Colonic mucosa (tissue), 4 donors: ENCODE data around the gene PLIN5. TPM values are rescaled to one million over a fixed set of nuclear protein-coding genes. Genes with fewer than 3 reads are reported as not detected.

ENCODE experiments used
- DNase-seq: peaks from one replicate; pipeline ENCODE4 v3.0.0-alpha.2; 2020
- H3K27ac ChIP-seq: fragments of 200-600 bp; one replicate; pipeline ENCODE4 v1.8.0; 2021
- H3K27me3 ChIP-seq: fragments of 200-600 bp; one replicate; pipeline ENCODE4 v1.8.0; 2021
- H3K36me3 ChIP-seq: fragments of 200-600 bp; one replicate; pipeline ENCODE4 v1.8.0; 2021
- H3K4me1 ChIP-seq: fragments of 200-600 bp; one replicate; pipeline ENCODE4 v1.8.0; 2021; ENCODE audit warnings: mild to moderate bottlenecking
- H3K4me3 ChIP-seq: fragments of 200-600 bp; one replicate; pipeline ENCODE4 v1.8.0; 2021
- H3K9ac ChIP-seq, 2 donors: one replicate each; pipeline ENCODE4 v1.7.0; 2013; ENCODE audit warnings: control low read depth in 2 of 2, low read depth in 2 of 2, low read length in 2 of 2
- H3K9me3 ChIP-seq: fragments of 200-600 bp; one replicate; pipeline ENCODE4 v1.8.0; 2021
- CTCF ChIP-seq: fragments of 200-600 bp; IDR thresholded peaks from one replicate; pipeline ENCODE4 v1.8.0; 2022; ENCODE audit warnings: antibody characterized with exemption, mild to moderate bottlenecking
- intact Hi-C: fragments of 100-400 bp; cut with DNase I; formaldehyde crosslinking; loops from one replicate; pipeline ENCODE4 v1.14.1; 2022
- total RNA-seq, 2 donors: library from RNA; stranded (reverse); fragmentation: NEBNext Ultra II Directional in 1 of 2; extraction: Animal tissue kit (Norgen Biotek cat#: 25700) in 1 of 2; gene quantifications; one replicate each; pipeline ENCODE4 v1.2.1, GENCODE V29; 2021
- donor health status: healthy.
- donor health status: DM: no; HTN: no; CAD: no.
- donor health status: DM: no; HTN: no; CAD: no.

Gene PLIN5
- total RNA-seq, 2 donors from 2014 or later, result 2.0 to 3.5 TPM

GRCh38 chr19:4557144-4557970 lies 22.3 kb upstream of the PLIN5 start:
- Histone ChIP-seq H3K27ac (no peak overlapping the region), H3K36me3 (no peaks in the 10 kb centered on the region), H3K9ac (no peak overlapping the region), H3K9me3 (no peaks in the 10 kb centered on the region), H3K4me3 (no peak overlapping the region), H3K4me1 (no peaks in the 10 kb centered on the region), H3K27me3 (no peaks in the 10 kb centered on the region)
- no peak for TF ChIP-seq CTCF
- no peak for DNase-seq
- intact Hi-C loops, result no loop called here

DNA sequence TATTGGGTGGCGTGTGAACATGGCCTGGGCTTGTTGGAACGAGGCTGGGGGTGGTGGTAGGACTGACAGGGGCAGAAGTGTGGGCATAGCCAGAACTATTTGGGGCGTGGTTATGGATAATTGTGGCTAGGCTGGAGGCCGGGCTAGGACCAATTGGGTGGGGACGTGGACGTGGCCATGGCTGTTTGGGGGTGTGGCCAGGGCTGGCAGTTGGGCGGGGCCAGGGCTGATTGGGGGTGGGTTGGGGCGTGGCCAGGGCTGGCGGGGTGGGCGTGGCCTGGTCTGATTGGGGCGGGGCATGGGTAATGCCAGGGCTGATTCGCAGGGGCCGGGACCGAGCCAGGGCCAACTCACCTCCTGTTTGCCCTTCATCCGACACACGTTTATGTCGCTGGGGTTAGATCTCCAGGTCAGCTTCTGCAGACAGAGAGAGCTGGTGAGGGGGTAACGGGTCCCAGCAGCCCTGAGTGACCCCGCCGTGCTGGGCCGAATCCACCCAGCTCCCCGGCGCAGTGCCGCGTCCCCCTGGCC lies 21.6 kb upstream of the PLIN5 start:
- intact Hi-C loops, result no loop called here
- Histone ChIP-seq H3K4me1 (no peaks in the 10 kb centered on the region), H3K9me3 (no peaks in the 10 kb centered on the region), H3K36me3 (no peaks in the 10 kb centered on the region), H3K27ac (no peak overlapping the region), H3K9ac (no peak overlapping the region), H3K27me3 (no peaks in the 10 kb centered on the region), H3K4me3 (no peak overlapping the region)
- TF ChIP-seq CTCF, result no peak
- peak; percentile 57 for DNase-seq

GRCh38 chr19:4555657-4556561 lies 20.9 kb upstream of the PLIN5 start:
- no peak overlapping the region for H3K4me3 ChIP-seq
- intact Hi-C loops, result no loop called here
- H3K9me3 ChIP-seq, result no peaks in the 10 kb centered on the region
- DNase-seq, result peak; percentile 60
- no peak overlapping the region for H3K9ac ChIP-seq
- no peaks in the 10 kb centered on the region for H3K36me3 ChIP-seq
- no peaks in the 10 kb centered on the region for H3K4me1 ChIP-seq
- no peak for TF ChIP-seq CTCF
- no peaks in the 10 kb centered on the region for H3K27me3 ChIP-seq
- no peak overlapping the region for H3K27ac ChIP-seq

DNA sequence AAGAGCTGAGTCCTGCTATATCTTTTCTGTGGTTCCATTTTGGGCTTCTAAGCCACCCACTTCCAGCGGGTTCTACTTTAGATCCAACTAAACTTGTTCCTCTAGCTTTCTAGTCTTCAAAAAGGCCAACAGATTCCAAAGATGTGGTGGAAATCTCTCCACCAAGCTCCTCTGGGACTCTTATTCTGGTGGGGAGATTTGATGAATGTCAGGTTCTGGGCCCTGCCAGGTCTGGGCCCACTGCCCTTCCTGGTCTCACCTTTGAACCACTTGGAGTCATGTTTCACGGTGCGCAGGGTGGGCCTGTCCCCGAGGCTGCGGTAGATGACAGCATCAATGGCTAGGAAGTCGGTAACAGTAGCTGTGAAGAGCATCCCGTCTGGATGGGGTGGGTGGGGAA lies 19.7 kb upstream of the PLIN5 start:
- intact Hi-C loops, result no loop called here
- no peak for TF ChIP-seq CTCF

GRCh38 chr19:4553775-4554174 lies 18.8 kb upstream of the PLIN5 start:
- no peak for TF ChIP-seq CTCF
- intact Hi-C loops, result no loop called here

More for the DNA sequence above, 19.7 kb upstream of the PLIN5 start:
- H3K36me3 ChIP-seq, result no peaks in the 10 kb centered on the region
- no peak for DNase-seq
- no peaks in the 10 kb centered on the region for H3K27me3 ChIP-seq
- no peaks in the 10 kb centered on the region for H3K9me3 ChIP-seq
- no peaks in the 10 kb centered on the region for H3K4me1 ChIP-seq
- H3K9ac ChIP-seq, result no peak overlapping the region
- no peak overlapping the region for H3K27ac ChIP-seq
- H3K4me3 ChIP-seq, result no peak overlapping the region

More at GRCh38 chr19:4553775-4554174, 18.8 kb upstream of the PLIN5 start:
- Histone ChIP-seq H3K27me3 (no peaks in the 10 kb centered on the region), H3K27ac (no peak overlapping the region), H3K36me3 (no peaks in the 10 kb centered on the region), H3K9me3 (no peaks in the 10 kb centered on the region), H3K4me3 (no peak overlapping the region), H3K9ac (no peak overlapping the region), H3K4me1 (no peaks in the 10 kb centered on the region)
- DNase-seq, result no peak
